Inflammatory macrophage treated with lipopolysaccharide for 1 hour (primary cell): ENCODE measurements around the gene RRM1.
"Not testable (repeated sequence)": the region's sequence is repeated elsewhere in the genome, so short reads cannot be mapped to it uniquely, and the experiment has no call there.

Experiments used
- DNase-seq, 2 donors: peaks; one replicate each; pipeline ENCODE4 v3.0.0-alpha.2; 2020 to 2022

RRM1 gene

DNA sequence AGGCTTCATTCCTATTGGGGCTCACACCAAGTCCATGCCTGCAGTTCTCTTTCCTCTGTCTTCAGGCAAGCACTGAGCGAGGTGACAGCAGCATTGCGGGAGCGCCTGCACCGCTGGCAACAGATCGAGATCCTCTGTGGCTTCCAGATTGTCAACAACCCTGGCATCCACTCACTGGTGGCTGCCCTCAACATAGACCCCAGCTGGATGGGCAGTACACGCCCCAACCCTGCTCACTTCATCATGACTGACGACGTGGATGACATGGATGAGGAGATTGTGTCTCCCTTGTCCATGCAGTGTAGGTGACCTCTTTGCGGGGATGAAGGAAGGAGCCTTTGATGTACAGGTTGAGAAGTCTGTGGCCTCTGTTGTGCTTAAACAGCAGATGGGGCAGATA lies 11.4 kb upstream of the RRM1 start:
- no peak for DNase-seq

DNA sequence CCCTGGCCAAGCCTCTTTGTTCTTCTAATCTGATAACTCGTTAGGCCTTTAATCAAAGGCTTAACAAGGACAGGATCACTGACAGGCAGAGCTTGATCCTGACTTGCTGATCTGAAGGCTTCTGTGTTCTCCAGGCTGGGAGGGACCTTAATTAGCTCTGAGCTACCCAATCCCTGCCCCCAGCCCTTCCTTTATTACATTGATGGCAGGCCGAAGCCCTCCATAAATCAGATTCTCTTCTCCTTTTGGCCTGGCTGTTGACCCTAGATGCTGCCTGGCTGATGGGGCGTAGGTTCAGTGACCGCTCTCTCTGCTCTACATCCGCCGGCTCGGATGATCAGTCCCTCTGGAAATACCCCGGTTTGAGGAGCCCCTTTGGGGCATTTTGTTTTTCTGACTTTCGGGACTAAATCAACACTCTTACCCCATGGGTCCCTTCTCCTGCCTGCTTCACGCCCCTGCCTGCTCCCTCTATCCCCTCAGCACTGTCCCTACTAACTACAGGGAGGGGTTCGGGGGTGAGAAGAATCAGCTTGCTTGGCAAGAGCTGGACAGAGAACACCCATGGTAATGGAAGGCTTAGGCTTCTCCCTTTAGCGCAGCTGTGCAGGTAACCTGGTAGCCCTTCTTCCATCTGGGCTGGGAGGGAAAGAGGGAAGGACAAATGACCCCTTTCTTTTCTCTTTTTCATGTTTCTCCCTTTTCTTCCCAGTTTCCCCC lies 10.0 kb upstream of the RRM1 start:
- no peak for DNase-seq

DNA sequence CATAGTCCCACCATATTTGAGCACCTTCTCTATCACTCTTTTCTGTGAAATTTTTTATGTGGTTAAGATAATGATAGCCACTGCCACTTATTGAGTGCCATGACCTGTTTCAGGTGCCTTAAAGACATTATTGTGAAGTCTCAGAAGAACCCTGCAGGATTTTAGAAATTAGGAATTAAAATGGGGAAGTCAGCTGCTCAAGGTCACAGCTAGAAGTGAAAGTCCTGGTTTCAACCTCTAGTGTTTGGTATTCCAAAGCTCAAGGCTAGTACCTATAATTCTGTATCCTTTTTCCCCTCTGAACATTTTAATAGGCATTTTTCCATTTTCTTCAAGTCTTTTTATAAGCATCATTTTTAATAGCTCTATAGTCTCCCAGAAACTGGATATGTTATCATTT lies 9.0 kb upstream of the RRM1 start:
- DNase-seq, result no peak

DNA sequence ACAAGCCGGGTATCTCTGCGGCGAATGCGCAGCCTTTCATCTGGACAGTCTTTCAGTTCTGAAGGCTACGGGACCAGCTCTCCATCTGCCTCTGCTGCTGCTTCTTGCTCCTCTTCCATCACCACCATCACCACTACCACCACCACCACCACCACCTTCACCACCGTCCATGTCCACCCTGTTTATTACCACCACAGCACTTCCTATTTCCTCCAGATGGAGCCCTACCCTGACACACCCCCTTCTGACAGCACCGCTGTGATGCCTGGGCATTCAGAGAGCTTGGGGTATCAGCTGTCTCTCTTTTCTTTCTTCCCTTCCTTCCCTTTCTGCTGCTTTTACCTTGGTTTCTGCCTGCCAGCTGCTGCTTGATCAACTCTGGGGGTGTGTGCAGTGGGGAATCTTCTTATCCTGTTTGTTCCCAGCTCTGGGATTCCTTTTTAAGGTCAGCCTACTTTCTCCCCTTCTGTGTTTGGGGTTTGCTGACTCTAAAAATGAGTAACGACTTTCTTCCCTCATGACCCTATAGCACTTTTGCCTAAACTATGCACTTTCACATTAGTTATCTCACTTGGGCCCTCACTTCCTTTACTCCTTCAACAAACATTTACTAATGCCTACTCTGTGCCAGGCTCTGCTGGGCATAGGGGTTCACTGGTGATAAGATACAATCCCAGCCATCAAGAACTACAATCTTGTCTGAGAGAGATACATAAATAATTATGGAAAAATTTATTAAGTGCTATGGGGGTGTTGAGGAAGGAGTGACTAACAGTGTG lies 7.8 kb upstream of the RRM1 start:
- no peak for DNase-seq

DNA sequence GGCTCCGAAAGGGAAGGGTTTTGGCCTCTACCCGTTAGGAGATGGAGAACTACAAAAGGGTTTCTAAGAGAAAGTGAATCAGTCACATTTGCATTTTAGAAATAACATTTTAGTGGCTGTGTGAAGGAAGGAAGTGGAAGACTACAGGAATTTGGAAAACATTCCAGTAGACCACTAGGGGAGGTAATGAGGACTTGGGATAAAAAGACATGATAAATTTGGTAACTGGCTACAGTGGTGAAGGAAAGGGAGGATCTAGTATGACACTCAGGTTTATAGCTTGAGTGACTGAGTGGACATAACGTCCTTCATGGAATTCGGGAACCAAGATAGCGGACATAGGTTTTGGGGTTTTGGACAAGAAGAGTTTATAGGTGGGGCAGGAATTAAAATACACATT lies 7.0 kb upstream of the RRM1 start:
- no peak for DNase-seq

DNA sequence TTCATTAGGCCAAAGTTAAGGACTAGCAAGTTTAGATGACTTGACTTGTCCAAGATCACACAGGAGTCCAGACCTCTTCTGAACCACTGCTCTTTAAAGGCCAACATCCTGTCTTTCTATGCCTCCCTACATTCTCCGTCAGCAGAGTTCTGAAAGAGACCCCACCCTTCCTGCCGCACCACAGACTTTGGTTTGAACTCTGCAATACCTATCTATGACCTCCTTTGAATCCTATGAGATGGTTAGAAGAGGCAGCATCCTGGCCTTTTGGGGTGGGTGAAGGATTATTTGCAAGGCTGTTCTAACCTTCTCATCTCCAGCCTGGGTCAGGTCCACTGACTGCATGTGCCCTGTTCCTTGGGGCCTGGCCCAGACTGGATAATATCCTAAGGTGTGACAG lies 4.3 kb upstream of the RRM1 start:
- DNase-seq, result no peak

DNA sequence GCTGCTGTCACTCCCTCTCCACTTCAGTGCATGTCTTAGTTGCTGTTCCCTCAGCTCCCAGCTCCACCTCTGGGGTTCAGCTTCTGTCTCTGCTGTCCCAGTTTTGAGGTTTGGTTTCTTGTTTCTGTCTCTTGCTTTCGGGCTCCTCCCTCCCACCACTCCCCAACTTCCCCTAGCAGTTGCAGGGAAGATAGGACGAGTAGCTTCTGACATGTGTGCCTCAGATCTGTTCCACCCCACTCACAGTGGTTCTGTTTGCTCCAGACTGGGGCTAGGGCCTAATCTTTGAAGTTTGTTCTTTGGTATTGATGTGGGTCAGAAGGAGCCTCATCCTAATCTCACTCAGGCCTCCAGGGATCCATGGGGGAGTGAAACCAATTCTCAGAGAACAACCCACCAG lies 2.6 kb upstream of the RRM1 start:
- peak; percentile 39 to 47 for DNase-seq

DNA sequence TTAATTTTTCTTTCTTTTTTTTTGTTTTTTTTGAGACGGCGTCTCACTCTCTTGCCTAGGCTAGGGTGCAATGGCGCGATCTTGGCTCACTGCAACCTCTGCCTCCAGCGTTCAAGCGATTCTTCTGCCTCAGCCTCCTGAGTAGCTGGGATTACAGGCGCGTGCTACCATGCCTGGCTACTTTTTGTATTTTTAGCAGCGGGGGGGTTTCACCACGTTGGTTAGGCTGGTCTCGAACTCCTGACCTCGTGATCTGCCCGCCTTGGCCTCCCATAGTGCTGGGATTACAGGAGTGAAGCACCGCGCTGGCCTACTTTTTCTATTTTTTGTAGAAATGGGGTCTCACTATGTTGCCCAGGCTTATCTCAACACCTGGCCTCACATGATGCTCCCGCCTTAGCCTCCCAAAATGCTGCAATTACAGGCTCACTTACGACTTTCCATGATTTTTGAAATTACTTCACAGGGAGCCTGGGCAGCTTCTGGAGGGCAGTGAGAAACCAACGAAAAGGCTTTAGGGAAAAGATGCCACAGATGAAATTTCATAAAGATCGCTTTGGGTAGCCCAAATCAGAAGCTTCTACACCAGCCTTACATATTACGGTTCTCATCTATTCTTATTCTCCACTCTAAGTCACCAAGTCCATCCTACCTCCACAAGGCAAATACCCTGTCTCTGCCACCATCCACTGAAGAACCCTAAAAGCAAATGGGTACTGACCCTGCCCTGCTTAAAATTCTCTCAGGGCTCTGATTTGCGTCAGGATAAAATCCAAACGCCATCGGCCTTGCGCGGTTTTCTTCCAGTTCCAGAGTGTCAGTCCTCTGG lies 866 bp upstream of the RRM1 start:
- no peak for DNase-seq

DNA sequence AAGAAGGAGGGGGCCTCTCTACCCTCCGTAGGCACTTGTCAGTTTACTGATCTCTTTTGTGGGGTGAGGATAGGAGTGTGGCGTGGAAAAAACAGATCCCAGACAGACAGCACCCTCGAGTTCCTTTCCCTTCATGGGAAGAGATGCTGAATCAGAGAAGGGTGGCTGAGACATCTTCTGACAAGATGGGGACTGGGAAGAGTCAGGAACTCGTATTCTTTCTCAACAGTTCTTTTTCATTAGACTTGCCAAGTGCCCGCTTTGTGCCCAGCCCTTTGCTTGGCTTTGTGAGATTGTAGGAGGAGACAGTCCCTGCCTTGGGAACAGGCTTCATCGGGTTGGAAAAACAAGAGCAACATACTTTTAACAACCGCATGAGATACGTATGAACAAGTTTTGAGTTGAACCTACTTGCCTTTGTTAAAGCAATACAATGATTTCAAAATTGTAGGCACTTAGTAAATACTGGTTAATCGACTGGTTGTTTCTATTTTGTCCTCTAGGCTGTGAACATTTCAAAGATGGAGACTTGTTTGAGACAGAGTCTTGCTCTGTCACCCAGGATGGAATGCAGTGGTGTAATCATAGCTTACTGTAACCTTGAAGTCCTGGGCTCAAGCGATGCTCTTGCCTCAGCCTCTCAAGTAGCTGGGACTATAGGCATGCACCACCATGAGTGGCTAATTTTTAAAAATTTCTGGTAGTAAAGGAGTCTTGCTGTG lies 1.1 kb downstream of the RRM1 start:
- peak; percentile 3 to 6 for DNase-seq

DNA sequence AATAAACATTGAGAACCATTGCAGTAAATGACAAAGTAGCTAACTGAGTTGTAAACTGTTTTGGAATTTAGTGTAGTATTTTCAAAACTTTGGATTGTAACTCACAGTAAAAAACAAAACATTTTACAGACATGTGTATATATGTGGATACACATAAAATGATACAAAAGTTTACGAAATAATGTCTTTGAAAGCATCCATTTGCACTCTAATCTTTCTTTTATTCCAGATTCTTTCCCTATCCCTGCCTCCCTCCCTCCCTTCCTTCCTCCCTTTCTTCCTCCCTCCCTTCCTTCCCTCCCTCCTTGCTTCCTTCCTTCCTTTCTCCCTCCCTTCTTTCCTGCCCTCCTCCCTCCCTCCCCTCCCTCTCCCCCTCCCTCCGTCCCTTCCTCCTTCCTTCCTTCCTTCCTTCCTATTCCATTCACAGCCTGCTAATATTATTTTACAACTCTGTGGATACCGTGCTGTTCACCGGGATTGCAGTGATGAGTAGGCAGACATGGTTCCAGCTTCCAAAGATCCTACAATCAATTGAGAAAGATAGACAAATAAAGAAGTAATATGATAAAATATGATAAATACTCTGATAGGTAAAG lies 3.5 kb downstream of the RRM1 start:
- DNase-seq, result no peak

DNA sequence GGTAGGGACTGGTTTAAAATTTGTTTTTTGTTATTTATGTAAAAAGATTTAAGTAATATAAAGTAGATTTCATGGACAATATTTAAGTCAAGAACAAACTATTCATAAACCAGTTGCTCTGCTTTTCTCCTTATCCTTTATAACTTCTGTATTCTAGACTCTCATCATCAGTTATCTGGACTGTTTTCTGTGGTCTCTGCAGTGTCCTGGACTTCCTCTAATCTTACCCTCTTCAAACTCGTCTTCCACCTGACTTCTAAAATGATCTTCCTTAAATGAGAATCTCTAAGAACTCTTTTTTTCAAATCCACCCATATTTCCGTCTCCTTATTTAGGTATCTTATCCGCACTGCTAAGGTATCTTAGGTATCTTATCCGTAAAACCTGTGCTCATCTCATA lies 8.1 kb downstream of the RRM1 start:
- DNase-seq, result no peak

DNA sequence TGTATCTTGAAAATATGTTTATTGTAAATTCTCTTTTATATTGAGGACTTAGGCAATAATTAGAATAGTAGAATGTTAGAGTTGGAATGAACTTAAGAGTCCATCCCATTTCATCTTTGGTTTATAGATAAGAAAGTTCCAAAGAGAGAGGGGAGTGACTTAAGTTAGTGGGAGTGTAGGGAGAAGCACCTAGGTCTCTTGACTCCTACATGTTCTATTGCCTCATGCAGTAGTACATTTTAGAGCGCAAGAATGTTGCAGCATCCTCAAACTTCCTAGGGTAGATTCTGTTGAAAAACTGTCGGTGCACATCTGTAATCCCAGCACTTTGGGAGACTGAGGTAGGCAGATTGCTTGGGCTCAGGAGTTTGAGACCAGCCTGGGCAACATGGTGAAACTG lies 8.7 kb downstream of the RRM1 start:
- no peak for DNase-seq

DNA sequence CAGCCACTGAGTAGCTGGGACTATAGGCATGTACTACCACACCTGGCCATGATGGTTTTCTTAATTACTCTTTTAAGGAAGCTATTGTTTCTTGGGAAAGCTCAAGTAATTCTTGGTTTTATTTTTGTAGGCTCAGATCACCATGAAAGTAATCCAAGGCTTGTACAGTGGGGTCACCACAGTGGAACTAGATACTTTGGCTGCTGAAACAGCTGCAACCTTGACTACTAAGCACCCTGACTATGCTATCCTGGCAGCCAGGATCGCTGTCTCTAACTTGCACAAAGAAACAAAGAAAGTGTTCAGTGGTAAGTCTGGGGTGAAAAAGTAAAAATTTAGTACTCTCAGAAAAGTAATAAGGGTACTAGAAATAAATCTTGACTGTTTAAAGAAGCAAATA lies 11.3 kb downstream of the RRM1 start:
- no peak for DNase-seq

DNA sequence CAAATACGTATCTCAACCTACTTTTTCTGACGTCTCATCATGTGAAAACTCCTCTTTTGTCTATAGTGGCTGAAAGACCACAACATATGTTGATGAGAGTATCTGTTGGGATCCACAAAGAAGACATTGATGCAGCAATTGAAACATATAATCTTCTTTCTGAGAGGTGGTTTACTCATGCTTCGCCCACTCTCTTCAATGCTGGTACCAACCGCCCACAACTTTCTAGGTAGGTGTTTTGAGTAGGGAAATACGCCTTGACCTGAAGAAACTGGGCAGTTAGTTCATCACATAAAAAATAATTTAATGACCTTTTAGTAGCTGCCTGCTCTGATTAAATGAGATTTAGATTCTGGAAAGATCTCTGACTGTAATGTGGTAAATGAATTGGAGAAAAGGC lies 17.2 kb downstream of the RRM1 start:
- no peak for DNase-seq

DNA sequence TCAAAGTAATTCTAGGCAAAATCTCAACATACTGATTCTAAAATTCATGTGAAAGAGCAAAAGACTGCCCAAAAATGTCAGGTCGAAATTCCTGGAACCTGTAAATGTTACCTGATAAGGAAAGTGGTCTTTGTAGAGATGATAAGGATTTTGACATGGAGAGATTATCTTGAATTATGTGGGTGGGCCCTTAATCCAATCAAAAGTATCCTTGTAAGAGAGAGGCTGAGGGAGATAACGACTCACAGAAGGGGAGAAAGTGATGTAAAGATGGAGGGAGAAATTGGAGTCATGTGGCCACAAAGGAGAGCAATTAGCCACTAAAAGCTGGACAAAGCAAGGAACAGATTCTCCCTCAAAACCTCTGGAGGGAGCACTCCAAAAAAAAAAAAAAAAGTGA lies 20.5 kb downstream of the RRM1 start:
- DNase-seq, result no peak

DNA sequence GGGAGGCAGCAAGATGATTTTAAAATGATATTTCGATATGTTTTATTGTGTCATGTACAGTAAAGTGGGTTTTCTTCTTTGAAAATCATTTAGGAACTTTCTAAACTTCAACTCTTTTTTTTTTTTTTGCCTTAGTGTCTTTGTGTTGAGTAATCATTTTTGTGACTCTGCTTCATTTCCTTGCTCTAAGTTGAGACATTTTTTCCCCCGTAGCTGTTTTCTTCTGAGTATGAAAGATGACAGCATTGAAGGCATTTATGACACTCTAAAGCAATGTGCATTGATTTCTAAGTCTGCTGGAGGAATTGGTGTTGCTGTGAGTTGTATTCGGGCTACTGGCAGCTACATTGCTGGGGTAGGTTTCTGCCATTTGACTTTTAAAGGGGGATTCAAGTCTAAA lies 23.5 kb downstream of the RRM1 start:
- DNase-seq, result no peak

DNA sequence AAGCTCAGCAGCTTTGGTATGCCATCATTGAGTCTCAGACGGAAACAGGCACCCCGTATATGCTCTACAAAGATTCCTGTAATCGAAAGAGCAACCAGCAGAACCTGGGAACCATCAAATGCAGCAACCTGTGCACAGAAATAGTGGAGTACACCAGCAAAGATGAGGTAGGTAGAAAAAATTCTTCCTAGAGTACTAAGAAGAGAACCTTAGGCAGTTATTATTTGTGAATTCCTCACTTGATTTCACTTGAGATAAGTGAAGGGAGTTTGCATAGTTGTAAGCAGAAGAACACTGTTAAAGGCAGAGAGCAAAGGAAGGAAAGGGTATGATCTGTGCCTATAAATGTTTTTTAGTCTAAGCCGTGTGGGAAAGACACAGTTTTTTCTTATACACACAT lies 28.6 kb downstream of the RRM1 start:
- DNase-seq, result no peak

DNA sequence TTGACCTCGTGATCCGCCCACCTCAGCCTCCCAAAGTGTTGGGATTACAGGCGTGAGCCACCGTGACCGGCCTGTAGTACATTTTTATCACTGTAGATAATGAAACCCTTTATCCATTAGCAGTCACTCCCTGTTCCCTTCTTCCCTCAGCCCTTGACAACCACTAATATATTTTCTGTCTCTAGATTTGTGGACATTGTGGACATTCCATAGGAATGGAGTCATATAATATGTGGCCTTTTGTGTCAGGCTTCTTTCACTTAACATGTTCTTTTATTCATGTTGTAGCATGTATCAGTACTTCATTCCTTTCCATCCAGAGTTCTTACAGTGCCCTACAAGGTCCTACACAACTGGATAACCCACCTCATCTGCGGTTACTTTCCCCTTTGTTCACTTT lies 30.5 kb downstream of the RRM1 start:
- DNase-seq, result no peak

DNA sequence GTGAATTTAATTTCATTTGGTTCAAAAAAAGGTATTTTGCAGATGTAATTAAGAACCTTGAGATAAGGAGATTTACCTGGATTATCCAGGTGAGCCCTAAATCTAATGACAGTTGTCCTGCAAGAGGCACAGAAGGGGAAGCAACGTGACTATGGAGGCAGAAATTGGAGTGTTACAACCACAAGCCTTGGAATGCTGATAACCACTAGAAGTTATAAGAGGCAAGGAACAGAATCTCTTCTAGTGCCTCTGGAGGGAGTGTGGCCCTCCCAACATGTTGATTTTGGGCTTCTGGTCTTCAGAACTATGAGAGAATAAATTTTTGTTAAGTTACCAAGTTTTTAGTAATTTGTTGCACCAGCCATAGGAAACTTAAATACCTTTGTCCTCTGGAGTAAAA lies 32.8 kb downstream of the RRM1 start:
- no peak for DNase-seq

DNA sequence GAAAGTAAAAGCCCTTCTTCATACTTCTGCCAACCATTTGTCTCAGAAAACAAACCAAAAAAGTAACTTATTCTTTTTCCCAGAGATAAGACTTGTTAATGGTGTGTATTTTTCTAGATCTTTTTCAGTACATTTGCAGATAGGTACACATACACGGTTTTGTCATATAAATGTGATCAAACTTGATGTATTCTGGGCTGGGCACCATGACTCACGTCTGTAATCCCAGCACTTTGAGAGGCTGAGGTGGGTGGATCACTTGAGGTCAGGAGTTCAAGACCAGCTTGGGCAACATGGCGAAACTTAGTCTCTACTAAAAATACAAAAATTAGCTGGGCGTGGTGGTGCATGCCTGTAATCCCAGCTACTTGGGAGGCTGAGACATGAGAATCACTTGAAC lies 35.6 kb downstream of the RRM1 start:
- not testable (repeated sequence) for DNase-seq

DNA sequence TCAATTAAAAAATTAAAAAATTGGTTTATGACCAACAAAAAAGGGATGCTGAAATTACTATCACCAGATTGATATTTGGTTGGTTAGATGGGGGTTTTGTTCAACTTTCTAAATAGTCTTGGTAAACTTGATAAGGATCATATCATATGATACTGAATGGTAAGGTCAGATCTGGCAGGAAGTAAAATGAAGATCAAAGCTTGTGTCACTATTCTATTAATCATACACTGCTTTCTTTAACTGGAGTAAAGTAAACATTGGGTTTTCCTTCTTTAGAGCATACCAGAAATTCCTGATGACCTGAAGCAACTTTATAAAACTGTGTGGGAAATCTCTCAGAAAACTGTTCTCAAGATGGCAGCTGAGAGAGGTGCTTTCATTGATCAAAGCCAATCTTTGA lies 40.2 kb downstream of the RRM1 start:
- DNase-seq, result peak in 1 of 2 donors; percentile 4

DNA sequence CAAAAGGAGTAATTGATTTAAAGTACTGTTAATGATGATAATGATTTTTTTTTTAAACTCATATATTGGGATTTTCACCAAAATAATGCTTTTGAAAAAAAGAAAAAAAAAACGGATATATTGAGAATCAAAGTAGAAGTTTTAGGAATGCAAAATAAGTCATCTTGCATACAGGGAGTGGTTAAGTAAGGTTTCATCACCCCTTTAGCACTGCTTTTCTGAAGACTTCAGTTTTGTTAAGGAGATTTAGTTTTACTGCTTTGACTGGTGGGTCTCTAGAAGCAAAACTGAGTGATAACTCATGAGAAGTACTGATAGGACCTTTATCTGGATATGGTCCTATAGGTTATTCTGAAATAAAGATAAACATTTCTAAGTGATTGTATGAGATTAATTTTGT lies 43.9 kb downstream of the RRM1 start:
- no peak for DNase-seq
